Large intestine (tissue), 3 donors: ENCODE measurements around the gene CTNNA3. TPM values are rescaled to one million over a fixed set of nuclear protein-coding genes. Genes with fewer than 3 reads are reported as not detected.

ENCODE experiments used
- DNase-seq, 2 donors: peaks; one replicate each; pipeline versions ENCODE4 v3.0.0 to v3.0.0-alpha.2; 2013
- H3K27ac ChIP-seq: one replicate; pipeline ENCODE4 v1.5.1; 2013; ENCODE audit warnings: low read length
- H3K27me3 ChIP-seq: 2 replicates; pipeline ENCODE4 v1.6.1; 2013; ENCODE audit warnings: low read length; ENCODE audit not compliant: control insufficient read depth, insufficient read depth
- H3K36me3 ChIP-seq: 2 replicates; pipeline ENCODE4 v1.6.1; 2013; ENCODE audit warnings: low read length; ENCODE audit not compliant: control insufficient read depth, insufficient read depth
- H3K4me1 ChIP-seq: one replicate; pipeline ENCODE4 v1.6.1; 2013; ENCODE audit warnings: low read length; ENCODE audit not compliant: control insufficient read depth, insufficient read depth
- H3K4me3 ChIP-seq: one replicate; pipeline ENCODE4 v1.5.1; 2013; ENCODE audit warnings: low read length
- H3K9me3 ChIP-seq: one replicate; pipeline ENCODE4 v1.6.1; 2013; ENCODE audit warnings: mild to moderate bottlenecking, low read depth, low read length, moderate library complexity; ENCODE audit not compliant: control insufficient read depth
- WGBS: methylation state at CpG from one replicate; pipeline ENCODE4 v1.1.5; 2013; ENCODE audit warnings: low lambda C conversion rate; ENCODE audit not compliant: insufficient coverage; 5-methylcytosine and 5-hydroxymethylcytosine counted together
- polyA plus RNA-seq: library from polyadenylated mRNA; unstranded; fragments of 120-200 nt; gene quantifications from one replicate; pipeline ENCODE4 v1.2.1, GENCODE V29; 2013

Gene CTNNA3
- polyA plus RNA-seq, 1 donor: 2.3 TPM

- no peak overlapping the region for H3K4me3 ChIP-seq
- no peaks in the 10 kb centered on the region for H3K36me3 ChIP-seq
- no peak overlapping the region for H3K27ac ChIP-seq
- 100% methylated on average over 1 of the region's 1 CpG for WGBS
- H3K9me3 ChIP-seq: no peaks in the 10 kb centered on the region
- no peaks in the 10 kb centered on the region for H3K27me3 ChIP-seq
- DNase-seq: peak in 1 of 2 donors; percentile 7
- no peaks in the 10 kb centered on the region for H3K4me1 ChIP-seq
Observed at GRCh38 chr10:67666416-67667034, 29.5 kb downstream of the CTNNA3 start.

- H3K4me1 ChIP-seq: no peaks in the 10 kb centered on the region
- no peaks in the 10 kb centered on the region for H3K36me3 ChIP-seq
- H3K9me3 ChIP-seq: no peaks in the 10 kb centered on the region
- DNase-seq: no peak
- H3K27ac ChIP-seq: no peak overlapping the region
- H3K4me3 ChIP-seq: no peak overlapping the region
- H3K27me3 ChIP-seq: no peaks in the 10 kb centered on the region
Observed at GRCh38 chr10:67665491-67665890, 30.5 kb downstream of the CTNNA3 start.

GRCh38 chr10:67664942-67665341 is 31.1 kb downstream of the CTNNA3 start:
- Histone ChIP-seq H3K4me3 (no peak overlapping the region), H3K4me1 (no peaks in the 10 kb centered on the region), H3K9me3 (no peaks in the 10 kb centered on the region), H3K27ac (no peak overlapping the region), H3K27me3 (no peaks in the 10 kb centered on the region), H3K36me3 (no peaks in the 10 kb centered on the region)
- 57% methylated on average over 1 of the region's 3 CpGs for whole genome bisulfite sequencing
- DNase-seq: no peak

GRCh38 chr10:67663449-67664087 is 32.4 kb downstream of the CTNNA3 start:
- Histone ChIP-seq H3K36me3 (no peaks in the 10 kb centered on the region), H3K4me3 (no peak overlapping the region), H3K27ac (no peak overlapping the region), H3K27me3 (no peaks in the 10 kb centered on the region), H3K4me1 (no peaks in the 10 kb centered on the region), H3K9me3 (no peaks in the 10 kb centered on the region)
- WGBS: 90% methylated on average over 3 of the region's 13 CpGs
- no peak for DNase-seq

- H3K9me3 ChIP-seq: no peaks in the 10 kb centered on the region
- no peaks in the 10 kb centered on the region for H3K4me1 ChIP-seq
- H3K27me3 ChIP-seq: no peaks in the 10 kb centered on the region
- 100% methylated on average over 2 of the region's 3 CpGs for WGBS
- H3K27ac ChIP-seq: no peak overlapping the region
- no peak for DNase-seq
- H3K4me3 ChIP-seq: no peak overlapping the region
- no peaks in the 10 kb centered on the region for H3K36me3 ChIP-seq
Observed at GRCh38 chr10:67662415-67662814, 33.6 kb downstream of the CTNNA3 start.

GRCh38 chr10:67659497-67659896 is 36.5 kb downstream of the CTNNA3 start:
- DNase-seq: no peak
- no peaks in the 10 kb centered on the region for H3K9me3 ChIP-seq
- H3K4me1 ChIP-seq: no peaks in the 10 kb centered on the region
- H3K36me3 ChIP-seq: no peaks in the 10 kb centered on the region
- H3K27ac ChIP-seq: no peak overlapping the region
- WGBS: 100% methylated on average over 1 of the region's 2 CpGs
- no peaks in the 10 kb centered on the region for H3K27me3 ChIP-seq
- no peak overlapping the region for H3K4me3 ChIP-seq

- no peaks in the 10 kb centered on the region for H3K27me3 ChIP-seq
- DNase-seq: no peak
- H3K36me3 ChIP-seq: no peaks in the 10 kb centered on the region
- no peak overlapping the region for H3K27ac ChIP-seq
- no peaks in the 10 kb centered on the region for H3K4me1 ChIP-seq
- WGBS: no CpG with 5 or more reads among the region's 4 CpGs
- no peaks in the 10 kb centered on the region for H3K9me3 ChIP-seq
- no peak overlapping the region for H3K4me3 ChIP-seq
Observed at GRCh38 chr10:67657775-67658174, 38.2 kb downstream of the CTNNA3 start.

GRCh38 chr10:67650558-67650957 is 45.4 kb downstream of the CTNNA3 start:
- H3K27ac ChIP-seq: no peak overlapping the region
- H3K27me3 ChIP-seq: no peaks in the 10 kb centered on the region
- H3K4me3 ChIP-seq: no peak overlapping the region
- no peaks in the 10 kb centered on the region for H3K36me3 ChIP-seq
- H3K4me1 ChIP-seq: no peaks in the 10 kb centered on the region
- WGBS: no CpG with 5 or more reads among the region's 4 CpGs
- DNase-seq: no peak
- H3K9me3 ChIP-seq: no peaks in the 10 kb centered on the region

- WGBS: 100% methylated on average over 2 of the region's 4 CpGs
Observed at GRCh38 chr10:67648613-67649229, 47.3 kb downstream of the CTNNA3 start.

GRCh38 chr10:67630904-67631303 is 65.1 kb downstream of the CTNNA3 start:
- no peak overlapping the region for H3K4me3 ChIP-seq
- no peaks in the 10 kb centered on the region for H3K36me3 ChIP-seq
- no peaks in the 10 kb centered on the region for H3K9me3 ChIP-seq
- no peak overlapping the region for H3K27ac ChIP-seq
- DNase-seq: no peak
- no peaks in the 10 kb centered on the region for H3K27me3 ChIP-seq
- H3K4me1 ChIP-seq: no peaks in the 10 kb centered on the region

More at GRCh38 chr10:67648613-67649229, 47.3 kb downstream of the CTNNA3 start:
- Histone ChIP-seq H3K27ac (no peak overlapping the region), H3K9me3 (no peaks in the 10 kb centered on the region), H3K4me3 (no peak overlapping the region), H3K4me1 (no peaks in the 10 kb centered on the region), H3K27me3 (no peaks in the 10 kb centered on the region), H3K36me3 (no peaks in the 10 kb centered on the region)
- DNase-seq: no peak

- no peaks in the 10 kb centered on the region for H3K36me3 ChIP-seq
- H3K27ac ChIP-seq: no peak overlapping the region
- H3K4me3 ChIP-seq: no peak overlapping the region
- no peak for DNase-seq
- H3K27me3 ChIP-seq: no peaks in the 10 kb centered on the region
- H3K4me1 ChIP-seq: no peaks in the 10 kb centered on the region
- no peaks in the 10 kb centered on the region for H3K9me3 ChIP-seq
Observed at GRCh38 chr10:67629461-67629971, 66.5 kb downstream of the CTNNA3 start.
